ENCODE measurements around the gene EHD1. TPM values are rescaled to one million over a fixed set of nuclear protein-coding genes. Genes with fewer than 3 reads are reported as not detected.
A peak's percentile ranks its signal among the peaks of the same experiment; 100 is the strongest.

Gene EHD1
- total RNA-seq, 4 donors from 2014 or later: 53.5 to 90.7 (median 67.4) TPM

DNA sequence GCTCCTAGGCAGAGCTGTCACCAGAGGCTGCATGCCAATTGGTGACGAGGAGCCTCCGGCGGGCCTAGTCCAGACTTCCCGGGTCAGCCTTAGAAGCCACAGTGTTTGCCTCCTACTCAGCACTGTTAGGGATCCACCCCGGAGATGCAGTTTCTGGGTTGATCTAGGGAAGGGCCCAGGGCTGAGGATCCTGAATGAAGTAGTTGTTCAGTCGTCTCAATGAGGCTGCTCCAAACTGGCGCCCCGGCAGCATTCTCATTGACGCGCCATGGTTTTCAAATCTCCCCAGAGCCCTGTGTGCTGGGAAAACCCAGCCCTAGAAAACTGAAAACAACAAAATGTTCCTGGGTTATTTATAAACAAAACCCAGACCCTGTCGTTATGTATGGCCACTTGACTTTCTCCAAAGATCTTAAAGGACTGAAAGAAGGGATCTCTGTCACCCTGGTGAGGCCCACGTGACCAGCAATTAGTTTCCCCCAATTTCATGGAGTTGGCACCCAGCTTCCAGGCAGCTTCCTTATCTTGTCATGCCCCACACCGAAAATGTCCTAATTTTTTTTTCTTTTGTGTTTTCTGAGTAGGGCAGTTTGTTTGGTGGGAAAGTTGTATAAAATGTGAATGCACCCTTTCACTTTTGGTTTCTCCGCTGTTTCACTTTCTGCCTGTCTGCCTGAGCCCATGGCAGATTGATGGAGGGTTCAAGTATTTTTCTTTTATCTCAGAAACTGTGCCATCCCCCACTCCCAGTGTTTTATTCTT is 2.0 kb upstream of the EHD1 start:
- peaks cover 23 to 25% of the 10 kb centered on the region in 2 donors for H3K4me1 ChIP-seq
- 60 to 65% methylated on average over 11 to 14 of the region's 14 CpGs for WGBS, 2 donors
- peak overlapping the region in 2 of 3 donors; percentile 37 to 75 for H3K27ac ChIP-seq
- intact Hi-C loops (cut with DNase I): no loop called here
- H3K4me3 ChIP-seq (replicated peaks in 1 of 3): no peak overlapping the region
- no peaks in the 10 kb centered on the region for H3K9me3 ChIP-seq
- DNase-seq: no peak
- H3K36me3 ChIP-seq: no peaks in the 10 kb centered on the region
- H3K27me3 ChIP-seq: no peaks in the 10 kb centered on the region
- TF ChIP-seq POLR2A (IDR thresholded peaks at IDR 0.05): no peak
- TF ChIP-seq, protein P1, sequence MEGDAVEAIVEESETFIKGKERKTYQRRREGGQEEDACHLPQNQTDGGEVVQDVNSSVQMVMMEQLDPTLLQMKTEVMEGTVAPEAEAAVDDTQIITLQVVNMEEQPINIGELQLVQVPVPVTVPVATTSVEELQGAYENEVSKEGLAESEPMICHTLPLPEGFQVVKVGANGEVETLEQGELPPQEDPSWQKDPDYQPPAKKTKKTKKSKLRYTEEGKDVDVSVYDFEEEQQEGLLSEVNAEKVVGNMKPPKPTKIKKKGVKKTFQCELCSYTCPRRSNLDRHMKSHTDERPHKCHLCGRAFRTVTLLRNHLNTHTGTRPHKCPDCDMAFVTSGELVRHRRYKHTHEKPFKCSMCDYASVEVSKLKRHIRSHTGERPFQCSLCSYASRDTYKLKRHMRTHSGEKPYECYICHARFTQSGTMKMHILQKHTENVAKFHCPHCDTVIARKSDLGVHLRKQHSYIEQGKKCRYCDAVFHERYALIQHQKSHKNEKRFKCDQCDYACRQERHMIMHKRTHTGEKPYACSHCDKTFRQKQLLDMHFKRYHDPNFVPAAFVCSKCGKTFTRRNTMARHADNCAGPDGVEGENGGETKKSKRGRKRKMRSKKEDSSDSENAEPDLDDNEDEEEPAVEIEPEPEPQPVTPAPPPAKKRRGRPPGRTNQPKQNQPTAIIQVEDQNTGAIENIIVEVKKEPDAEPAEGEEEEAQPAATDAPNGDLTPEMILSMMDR (IDR thresholded peaks at IDR 0.05): no peak

DNA sequence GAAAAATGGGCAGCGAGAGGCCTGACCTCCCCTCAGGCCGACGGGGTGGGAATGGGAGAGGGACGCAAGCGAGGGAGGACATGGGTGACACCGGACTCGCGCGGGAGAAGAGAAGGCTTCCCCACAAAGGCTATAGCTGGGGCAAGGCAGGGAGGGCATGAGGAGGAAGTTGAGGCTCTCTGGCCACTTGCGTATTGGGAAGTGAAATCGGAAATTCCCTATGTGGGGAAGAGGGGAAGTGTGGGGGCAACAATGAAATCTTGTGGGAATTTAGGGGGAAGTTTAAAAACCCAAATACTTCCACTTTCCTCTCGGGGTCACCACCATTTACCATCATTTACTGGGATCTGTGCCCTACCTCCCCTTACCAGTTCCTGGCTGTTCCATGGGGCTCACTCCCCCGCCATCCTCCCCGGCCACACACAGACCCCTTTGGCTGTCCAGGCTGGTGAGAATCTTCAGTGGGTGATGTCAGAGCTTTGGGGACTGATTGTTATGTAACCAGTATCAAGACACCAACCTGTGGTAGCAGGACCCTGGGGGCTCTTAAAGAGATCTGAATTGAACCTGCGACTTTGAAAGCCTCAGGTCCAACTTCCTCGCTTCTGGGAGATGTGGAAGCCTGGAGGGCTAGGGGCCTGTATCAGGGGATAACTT is 951 bp upstream of the EHD1 start:
- H3K27me3 ChIP-seq: no peaks in the 10 kb centered on the region
- intact Hi-C loops (cut with DNase I): no loop called here
- DNase-seq: no peak
- 21% methylated on average over 16 of the region's 16 CpGs for WGBS, 2 donors
- no peaks in the 10 kb centered on the region for H3K9me3 ChIP-seq
- H3K36me3 ChIP-seq: no peaks in the 10 kb centered on the region
- peak overlapping the region; percentile 23 to 66 (median 58) for H3K4me3 ChIP-seq (replicated peaks in 1 of 3)
- TF ChIP-seq POLR2A (IDR thresholded peaks at IDR 0.05): no peak
- TF ChIP-seq, protein P1 (IDR thresholded peaks at IDR 0.05): no peak
- peak overlapping the region; percentile 59 to 79 (median 75) for H3K27ac ChIP-seq
- peaks cover 32 to 36% of the 10 kb centered on the region in 2 donors for H3K4me1 ChIP-seq

DNA sequence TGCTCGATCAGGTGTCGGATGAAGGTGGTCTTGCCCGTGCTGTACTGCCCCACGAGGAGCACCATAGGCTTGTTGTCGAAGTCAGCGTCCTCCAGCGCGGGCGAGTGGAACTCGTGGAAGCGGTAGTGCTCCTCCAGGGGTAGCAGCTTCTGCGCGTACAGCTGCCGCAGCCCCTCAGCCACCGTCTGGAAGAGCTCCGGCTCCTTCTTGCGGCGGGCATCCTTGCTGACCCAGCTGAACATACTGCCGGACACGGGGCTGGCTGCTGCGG is 263 bp downstream of the EHD1 start:
- Histone ChIP-seq H3K4me3 (replicated peaks in 1 of 3) (peak overlapping the region; percentile 75 to 97 (median 97)), H3K9me3 (no peaks in the 10 kb centered on the region), H3K36me3 (peaks cover 5 to 8% of the 10 kb centered on the region in 2 donors), H3K4me1 (peaks cover 34 to 38% of the 10 kb centered on the region in 2 donors), H3K27ac (peak overlapping the region; percentile 9 to 80 (median 77)), H3K27me3 (no peaks in the 10 kb centered on the region)
- intact Hi-C loops (cut with DNase I): no loop called here
- WGBS, 2 donors: 0% methylated on average over 4 of the region's 21 CpGs; no CpG with 5 or more reads in 1 of the 2 donors
- TF ChIP-seq POLR2A (IDR thresholded peaks at IDR 0.05): no peak
- TF ChIP-seq, protein P1 (IDR thresholded peaks at IDR 0.05): peak in 1 of 6 experiments; percentile 20
- no peak for DNase-seq

DNA sequence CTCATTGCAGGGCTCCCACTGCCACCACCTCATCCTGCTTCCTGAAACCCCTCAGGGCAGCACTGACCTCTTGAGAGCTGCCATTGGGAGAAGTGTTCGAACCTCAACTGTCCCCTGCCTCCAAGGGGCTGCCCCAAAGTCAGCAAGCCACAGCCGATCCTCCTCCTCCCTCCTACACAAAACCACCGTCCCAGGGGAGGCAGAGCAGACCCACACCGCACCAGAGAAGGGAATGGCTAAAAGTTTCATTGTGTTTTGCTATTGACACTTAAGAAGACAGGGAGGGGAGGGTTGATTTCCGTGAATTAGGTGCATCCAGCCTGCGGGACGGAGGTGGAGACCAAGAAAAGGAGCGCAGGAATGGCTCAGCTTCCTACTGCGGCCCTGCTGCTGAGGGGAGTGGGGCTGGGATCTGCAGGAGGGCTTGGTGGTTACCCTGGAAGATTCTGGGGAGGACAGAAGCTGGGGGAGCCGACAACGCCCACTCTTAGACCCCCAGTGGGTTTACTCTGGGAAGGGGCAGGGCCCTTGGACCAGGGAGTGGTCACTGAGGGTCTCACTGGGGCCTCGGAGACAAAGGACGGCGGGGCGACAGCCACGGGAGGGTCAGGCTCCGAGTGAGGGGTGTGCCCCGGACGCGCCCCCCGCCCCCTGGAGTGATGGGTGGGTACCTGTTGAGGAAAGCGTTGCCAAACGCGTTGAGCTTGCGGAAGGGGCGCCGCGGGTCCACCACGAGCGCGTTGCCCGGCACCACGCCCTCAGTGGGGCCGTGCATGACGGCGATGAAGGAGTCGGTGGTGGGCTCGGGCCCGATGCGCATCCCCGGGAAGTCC is 815 bp downstream of the EHD1 start:
- H3K9me3 ChIP-seq: no peaks in the 10 kb centered on the region
- WGBS, 2 donors: 0 to 1% methylated on average over 11 to 25 of the region's 41 CpGs
- intact Hi-C loops (cut with DNase I): no loop called here
- H3K4me1 ChIP-seq: peaks cover 37 to 38% of the 10 kb centered on the region in 2 donors
- H3K27ac ChIP-seq: peak overlapping the region; percentile 9 to 80 (median 77)
- TF ChIP-seq, protein P1 (IDR thresholded peaks at IDR 0.05): no peak
- no peak for TF ChIP-seq POLR2A (IDR thresholded peaks at IDR 0.05)
- DNase-seq: peak in 1 of 2 donors; percentile 15
- no peaks in the 10 kb centered on the region for H3K27me3 ChIP-seq
- peak overlapping the region; percentile 75 to 97 (median 97) for H3K4me3 ChIP-seq (replicated peaks in 1 of 3)
- peaks cover 10 to 14% of the 10 kb centered on the region in 2 donors for H3K36me3 ChIP-seq

All from thyroid gland (tissue), 4 donors.